Neutrophil (primary cell): ENCODE data around the gene CCDC78.

ENCODE experiments used
- H3K27ac ChIP-seq: fragments of 200-600 bp; sonication (generic); 2 replicates; pipeline ENCODE4 v1.5.1; 2016; ENCODE audit warnings: mild to moderate bottlenecking, moderate library complexity
- H3K27me3 ChIP-seq: fragments of 200-600 bp; sonication (generic); 2 replicates; pipeline ENCODE4 v1.6.0; 2016; ENCODE audit warnings: mild to moderate bottlenecking
- H3K36me3 ChIP-seq: fragments of 200-600 bp; sonication (generic); 2 replicates; pipeline ENCODE4 v1.5.1; 2017
- H3K4me1 ChIP-seq, 2 experiments: fragments of 200-600 bp in 1 of 2; sonication (generic) in 1 of 2; 1 replicate in 1 of 2; 2 replicates in 1 of 2; pipeline versions ENCODE4 v1.5.1 to v1.6.1; 2013 to 2016; ENCODE audit warnings: low read depth in 1 of 2, low read length in 1 of 2, mild to moderate bottlenecking in 1 of 2, moderate library complexity in 1 of 2; ENCODE audit not compliant: control insufficient read depth in 1 of 2, insufficient read depth in 1 of 2
- H3K4me3 ChIP-seq, 2 experiments: fragments of 200-600 bp in 1 of 2; sonication (generic) in 1 of 2; 1 replicate in 1 of 2; 2 replicates in 1 of 2; pipeline ENCODE4 v1.5.1; 2013 to 2016; ENCODE audit warnings: low read depth in 1 of 2, low read length in 1 of 2, mild to moderate bottlenecking in 1 of 2, moderate library complexity in 1 of 2
- H3K9me3 ChIP-seq: fragments of 200-600 bp; sonication (generic); 2 replicates; pipeline ENCODE4 v1.5.1; 2016
- CTCF ChIP-seq: fragments of 200-600 bp; sonication (generic); IDR thresholded peaks from 2 replicates; pipeline ENCODE4 v1.5.1; 2016; ENCODE audit warnings: antibody characterized with exemption

Gene CCDC78

DNA sequence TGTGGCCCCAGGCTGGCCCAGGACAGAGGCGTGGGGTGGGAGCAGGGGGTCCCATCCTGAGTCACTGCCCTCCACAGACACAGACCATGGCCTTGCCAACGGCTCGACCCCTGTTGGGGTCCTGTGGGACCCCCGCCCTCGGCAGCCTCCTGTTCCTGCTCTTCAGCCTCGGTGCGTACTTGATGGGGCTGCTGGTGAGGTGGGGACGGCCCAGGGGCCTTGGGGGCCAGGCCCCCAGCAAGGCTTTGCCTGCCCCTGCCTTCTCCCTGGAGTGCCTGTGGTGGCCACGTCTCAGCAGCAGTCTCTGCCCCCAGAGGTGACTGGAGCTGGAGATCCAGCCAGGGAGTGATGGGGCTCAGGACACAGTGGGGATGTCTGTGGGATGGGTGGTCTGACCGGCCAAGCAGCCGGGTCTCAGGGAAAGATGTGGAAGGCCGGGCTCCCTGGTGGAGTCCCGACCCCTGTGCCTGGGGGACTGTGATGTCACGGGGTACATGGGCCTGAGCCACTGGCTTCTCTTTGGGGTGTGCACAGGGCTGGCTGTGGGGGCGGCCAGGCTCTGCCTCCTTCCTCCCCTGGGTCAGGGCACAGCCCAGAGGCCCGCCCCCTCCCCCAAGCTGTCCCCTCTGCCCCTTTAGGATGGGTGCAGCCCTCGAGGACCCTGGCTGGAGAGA lies 36.5 kb upstream of the CCDC78 start:
- no peak overlapping the region for H3K4me3 ChIP-seq
- H3K27ac ChIP-seq = no peak overlapping the region
- no peaks in the 10 kb centered on the region for H3K4me1 ChIP-seq
- H3K36me3 ChIP-seq = no peaks in the 10 kb centered on the region
- no peak for TF ChIP-seq CTCF
- no peaks in the 10 kb centered on the region for H3K9me3 ChIP-seq
- no peaks in the 10 kb centered on the region for H3K27me3 ChIP-seq

GRCh38 chr16:761625-762513 lies 35.6 kb upstream of the CCDC78 start:
- Histone ChIP-seq H3K9me3 (no peaks in the 10 kb centered on the region), H3K36me3 (no peaks in the 10 kb centered on the region), H3K4me1 (peaks cover 0 to 3% of the 10 kb centered on the region in 2 experiments), H3K27ac (no peak overlapping the region), H3K4me3 (no peak overlapping the region), H3K27me3 (no peaks in the 10 kb centered on the region)
- TF ChIP-seq CTCF = no peak

- no peak for TF ChIP-seq CTCF
- no peak within 1 kb of the TSS for H3K27ac ChIP-seq
- no peaks in the 10 kb centered on the region for H3K36me3 ChIP-seq
- no peak within 1 kb of the TSS for H3K4me3 ChIP-seq
- peaks cover 0 to 3% of the 10 kb centered on the region in 2 experiments for H3K4me1 ChIP-seq
- no peaks in the 10 kb centered on the region for H3K9me3 ChIP-seq
- peaks cover 2% of the 10 kb centered on the region for H3K27me3 ChIP-seq
Observed at GRCh38 chr16:760545-761343, 34.5 kb upstream of the CCDC78 start, which contains the start of gene MSLN. Gene MSLN, plus strand, starts transcription at chr16:760734. Its CDS starts 1,947 bp downstream, at chr16:762681.

DNA sequence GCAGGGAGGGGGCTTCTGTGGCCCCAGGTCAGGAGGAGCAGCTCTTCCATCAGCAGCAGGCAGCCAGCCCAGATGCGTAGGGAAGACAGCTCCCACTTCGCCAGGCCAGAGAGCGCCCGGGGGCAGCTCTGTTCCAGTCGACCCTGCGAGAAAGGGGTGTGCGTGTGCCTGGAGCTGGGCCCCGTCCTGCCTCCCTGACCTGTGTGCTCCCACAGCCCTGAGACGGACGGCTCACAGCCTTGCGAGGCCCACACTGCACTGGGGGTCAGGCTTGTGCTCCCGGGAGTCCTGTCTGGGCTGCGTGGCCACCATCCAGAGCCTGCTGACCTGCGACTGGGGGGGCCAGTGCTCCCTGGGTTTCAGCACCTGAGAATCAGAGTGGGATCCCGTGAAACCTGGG lies 33.8 kb upstream of the CCDC78 start:
- no peaks in the 10 kb centered on the region for H3K36me3 ChIP-seq
- H3K9me3 ChIP-seq = no peaks in the 10 kb centered on the region
- no peak for TF ChIP-seq CTCF
- peaks cover 3% of the 10 kb centered on the region for H3K27me3 ChIP-seq
- no peak overlapping the region for H3K27ac ChIP-seq
- no peak overlapping the region for H3K4me3 ChIP-seq
- peaks cover 0 to 6% of the 10 kb centered on the region in 2 experiments for H3K4me1 ChIP-seq

DNA sequence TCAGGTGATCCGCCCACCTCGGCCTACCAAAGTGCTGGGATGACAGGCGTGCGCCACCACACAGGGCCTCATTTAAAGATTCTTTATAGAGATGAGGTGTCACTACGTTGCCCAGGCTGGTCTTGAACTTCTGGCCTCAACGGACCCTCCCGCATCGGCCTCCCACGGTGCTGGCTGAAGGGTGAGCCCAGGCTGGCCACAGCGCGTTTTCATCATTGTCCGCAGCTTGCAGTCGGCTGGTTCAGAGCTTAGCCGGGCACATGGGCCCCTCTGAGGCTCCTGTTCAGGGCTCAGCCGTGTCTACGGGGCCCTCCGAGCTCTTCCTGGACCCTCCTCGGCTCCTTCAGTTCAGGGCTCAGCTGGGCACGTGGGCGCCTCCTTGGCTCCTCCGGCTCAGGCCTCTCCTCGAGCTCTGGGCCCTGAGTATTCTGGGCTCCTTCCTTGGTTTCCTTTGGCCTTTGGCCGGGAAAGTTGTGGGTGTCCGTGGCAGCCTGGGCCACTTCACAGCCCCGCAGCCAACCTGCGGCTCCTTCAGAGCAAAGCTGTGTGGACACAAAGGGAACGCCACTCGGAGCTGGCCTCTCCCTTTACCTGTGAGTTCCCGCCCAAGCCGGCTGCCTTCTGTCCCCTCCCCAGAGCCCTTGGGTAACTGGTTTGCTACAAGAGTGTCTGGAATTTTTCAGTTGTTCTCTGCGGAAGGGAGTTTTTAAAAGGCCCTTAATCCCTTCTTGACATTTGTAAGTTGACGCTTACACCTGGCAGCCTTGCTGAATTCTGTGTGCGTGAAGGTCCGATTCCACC lies 33.1 kb upstream of the CCDC78 start:
- Histone ChIP-seq H3K4me3 (no peak overlapping the region), H3K27ac (no peak overlapping the region), H3K4me1 (peaks cover 4 to 14% of the 10 kb centered on the region in 2 experiments), H3K36me3 (no peaks in the 10 kb centered on the region), H3K27me3 (peaks cover 3% of the 10 kb centered on the region), H3K9me3 (no peaks in the 10 kb centered on the region)
- no peak for TF ChIP-seq CTCF
